Measurements from ENCODE around the gene SMARCC1.

DNA sequence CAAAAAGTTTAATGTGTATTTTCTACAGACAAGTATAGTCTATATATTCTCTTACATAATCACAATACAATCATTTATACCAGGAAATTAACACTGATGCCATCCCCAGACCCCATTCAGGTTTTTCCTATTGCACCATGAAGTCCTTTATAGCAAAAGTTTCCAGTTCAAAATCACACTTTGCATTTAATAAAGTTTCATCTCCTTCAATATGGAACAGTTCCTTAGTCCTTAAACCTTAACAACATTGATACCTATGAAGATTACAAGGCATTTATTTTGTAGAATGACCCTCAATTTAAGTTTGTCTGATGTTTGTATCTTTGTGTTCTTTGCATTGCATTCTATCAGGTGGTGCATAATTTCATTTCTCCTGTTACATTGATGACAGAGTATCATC lies 2.0 kb upstream of the SMARCC1 start:
- TF ChIP-seq MYC (IDR thresholded peaks at IDR 0.05; ENCODE audit: borderline replicate concordance, low read length) = no peak
- TF ChIP-seq, protein P1, sequence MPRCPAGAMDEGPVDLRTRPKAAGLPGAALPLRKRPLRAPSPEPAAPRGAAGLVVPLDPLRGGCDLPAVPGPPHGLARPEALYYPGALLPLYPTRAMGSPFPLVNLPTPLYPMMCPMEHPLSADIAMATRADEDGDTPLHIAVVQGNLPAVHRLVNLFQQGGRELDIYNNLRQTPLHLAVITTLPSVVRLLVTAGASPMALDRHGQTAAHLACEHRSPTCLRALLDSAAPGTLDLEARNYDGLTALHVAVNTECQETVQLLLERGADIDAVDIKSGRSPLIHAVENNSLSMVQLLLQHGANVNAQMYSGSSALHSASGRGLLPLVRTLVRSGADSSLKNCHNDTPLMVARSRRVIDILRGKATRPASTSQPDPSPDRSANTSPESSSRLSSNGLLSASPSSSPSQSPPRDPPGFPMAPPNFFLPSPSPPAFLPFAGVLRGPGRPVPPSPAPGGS (IDR thresholded peaks at IDR 0.05) = no peak
- no peak for TF ChIP-seq PHF8 (IDR thresholded peaks at IDR 0.05; ENCODE audit: borderline replicate concordance, low read depth)
- no peak for TF ChIP-seq GATA3 (IDR thresholded peaks at IDR 0.05; ENCODE audit: borderline replicate concordance)
- TF ChIP-seq, protein P2, sequence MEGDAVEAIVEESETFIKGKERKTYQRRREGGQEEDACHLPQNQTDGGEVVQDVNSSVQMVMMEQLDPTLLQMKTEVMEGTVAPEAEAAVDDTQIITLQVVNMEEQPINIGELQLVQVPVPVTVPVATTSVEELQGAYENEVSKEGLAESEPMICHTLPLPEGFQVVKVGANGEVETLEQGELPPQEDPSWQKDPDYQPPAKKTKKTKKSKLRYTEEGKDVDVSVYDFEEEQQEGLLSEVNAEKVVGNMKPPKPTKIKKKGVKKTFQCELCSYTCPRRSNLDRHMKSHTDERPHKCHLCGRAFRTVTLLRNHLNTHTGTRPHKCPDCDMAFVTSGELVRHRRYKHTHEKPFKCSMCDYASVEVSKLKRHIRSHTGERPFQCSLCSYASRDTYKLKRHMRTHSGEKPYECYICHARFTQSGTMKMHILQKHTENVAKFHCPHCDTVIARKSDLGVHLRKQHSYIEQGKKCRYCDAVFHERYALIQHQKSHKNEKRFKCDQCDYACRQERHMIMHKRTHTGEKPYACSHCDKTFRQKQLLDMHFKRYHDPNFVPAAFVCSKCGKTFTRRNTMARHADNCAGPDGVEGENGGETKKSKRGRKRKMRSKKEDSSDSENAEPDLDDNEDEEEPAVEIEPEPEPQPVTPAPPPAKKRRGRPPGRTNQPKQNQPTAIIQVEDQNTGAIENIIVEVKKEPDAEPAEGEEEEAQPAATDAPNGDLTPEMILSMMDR (IDR thresholded peaks at IDR 0.05) = no peak
- no peak for TF ChIP-seq POLR2A (IDR thresholded peaks at IDR 0.05; ENCODE audit: low read length)
- TF ChIP-seq ZFP36 (IDR thresholded peaks at IDR 0.05; ENCODE audit: borderline replicate concordance, partially characterized antibody) = no peak
- TF ChIP-seq CBX2 (IDR thresholded peaks at IDR 0.05; ENCODE audit: borderline replicate concordance, low read depth) = no peak

Measured in A549 (cell line).